ENCODE data around the gene USP36. TPM values are rescaled to one million over a fixed set of nuclear protein-coding genes. Genes with fewer than 3 reads are reported as not detected.

USP36 gene
- total RNA-seq, 4 donors from 2014 or later: 6.5 to 102 (median 31.9) TPM

GRCh38 chr17:78798695-78799559, 41.7 kb downstream of the USP36 start:
- no peaks in the 10 kb centered on the region for H3K36me3 ChIP-seq
- intact Hi-C loops (cut with DNase I; ENCODE audit: low total_unique reads): no loop called here
- no peak overlapping the region for H3K27ac ChIP-seq
- DNase-seq: no peak
- H3K9me3 ChIP-seq: no peaks in the 10 kb centered on the region
- no peaks in the 10 kb centered on the region for H3K27me3 ChIP-seq
- H3K4me1 ChIP-seq: no peaks in the 10 kb centered on the region
- H3K4me3 ChIP-seq: no peak overlapping the region
- TF ChIP-seq CTCF (IDR thresholded peaks at IDR 0.05) (peak in 2 of 4 experiments; percentile 25 to 26), POLR2A (IDR thresholded peaks at IDR 0.05) (no peak)

GRCh38 chr17:78797691-78798585, 42.7 kb downstream of the USP36 start:
- Histone ChIP-seq H3K4me1 (no peaks in the 10 kb centered on the region), H3K27me3 (no peaks in the 10 kb centered on the region), H3K36me3 (no peaks in the 10 kb centered on the region), H3K9me3 (no peaks in the 10 kb centered on the region), H3K27ac (no peak overlapping the region), H3K4me3 (no peak overlapping the region)
- intact Hi-C loops (cut with DNase I; ENCODE audit: low total_unique reads): no loop called here
- no peak for DNase-seq
- TF ChIP-seq POLR2A (IDR thresholded peaks at IDR 0.05): no peak
- TF ChIP-seq CTCF (IDR thresholded peaks at IDR 0.05): no peak

GRCh38 chr17:78797213-78797612, 43.4 kb downstream of the USP36 start:
- DNase-seq: no peak
- intact Hi-C loops (cut with DNase I; ENCODE audit: low total_unique reads): no loop called here
- H3K36me3 ChIP-seq: no peaks in the 10 kb centered on the region
- no peak overlapping the region for H3K4me3 ChIP-seq
- no peaks in the 10 kb centered on the region for H3K27me3 ChIP-seq
- H3K4me1 ChIP-seq: no peaks in the 10 kb centered on the region
- H3K9me3 ChIP-seq: no peaks in the 10 kb centered on the region
- no peak for TF ChIP-seq POLR2A (IDR thresholded peaks at IDR 0.05)
- TF ChIP-seq CTCF (IDR thresholded peaks at IDR 0.05): no peak
- H3K27ac ChIP-seq: no peak overlapping the region

GRCh38 chr17:78796517-78796900, 44.1 kb downstream of the USP36 start:
- TF ChIP-seq CTCF (IDR thresholded peaks at IDR 0.05): no peak
- TF ChIP-seq POLR2A (IDR thresholded peaks at IDR 0.05): no peak
- DNase-seq: no peak
- Histone ChIP-seq H3K9me3 (no peaks in the 10 kb centered on the region), H3K4me1 (no peaks in the 10 kb centered on the region), H3K36me3 (no peaks in the 10 kb centered on the region), H3K27ac (no peak overlapping the region), H3K4me3 (no peak overlapping the region), H3K27me3 (no peaks in the 10 kb centered on the region)
- intact Hi-C loops (cut with DNase I; ENCODE audit: low total_unique reads): no loop called here

Measured in uterus (tissue), 4 donors.